Adrenal gland (tissue), 12 donors: ENCODE data around the gene NDUFB10. TPM values are rescaled to one million over a fixed set of nuclear protein-coding genes. Genes with fewer than 3 reads are reported as not detected.

Experiments used
- DNase-seq, 7 donors: peaks; one replicate each; pipeline ENCODE4 v3.0.0-alpha.2; 2019 to 2020
- H3K27ac ChIP-seq, 5 donors: fragments of 200-600 bp; sonication (generic) in 4 of 5; 1 replicate in 3 of 5; 2 replicates in 2 of 5; pipeline versions ENCODE4 v1.5.1 to v1.8.0; 2016 to 2020; ENCODE audit warnings: mild to moderate bottlenecking in 1 of 5
- H3K27me3 ChIP-seq: fragments of 200-600 bp; 2 replicates; pipeline ENCODE4 v1.8.0; 2021
- H3K36me3 ChIP-seq, 2 donors: fragments of 200-600 bp; replicated peaks in 1 of 2; 1 replicate in 1 of 2; 2 replicates in 1 of 2; pipeline versions ENCODE4 v1.5.1 to v1.8.0; 2018 to 2022
- H3K4me1 ChIP-seq, 2 donors: fragments of 200-600 bp; replicated peaks in 1 of 2; 1 replicate in 1 of 2; 2 replicates in 1 of 2; pipeline versions ENCODE4 v1.5.1 to v1.8.0; 2018 to 2021
- H3K4me3 ChIP-seq, 4 donors: fragments of 200-600 bp; sonication (generic) in 3 of 4; one replicate each; pipeline ENCODE4 v1.5.1; 2016 to 2018
- H3K9me3 ChIP-seq, 3 donors: fragments of 200-600 bp; sonication (generic) in 1 of 3; replicated peaks in 1 of 3; 1 replicate in 2 of 3; 2 replicates in 1 of 3; pipeline versions ENCODE4 v1.5.1 to v1.8.0; 2016 to 2021
- CTCF ChIP-seq, 6 experiments: fragments of 450-650 bp in 4 of 6; fragments of 200-600 bp in 2 of 6; sonication (generic) in 1 of 6; IDR thresholded peaks; 1 replicate in 5 of 6; 2 replicates in 1 of 6; pipeline versions ENCODE4 v1.5.1 to v1.8.0; 2016 to 2021; ENCODE audit warnings: antibody characterized with exemption in 6 of 6, mild to moderate bottlenecking in 2 of 6, moderate library complexity in 1 of 6
- POLR2A ChIP-seq, 2 donors: fragments of 450-650 bp; IDR thresholded peaks; one replicate each; pipeline ENCODE4 v1.6.1; 2017; ENCODE audit warnings: antibody characterized with exemption in 2 of 2, mild to moderate bottlenecking in 2 of 2, moderate library complexity in 1 of 2
- WGBS, 4 donors: extraction: QIAGEN DNeasy Blood & Tissue Kit in 2 of 4; methylation state at CpG; one replicate each; pipeline versions ENCODE4 v1.1.5 to v1.1.7; 2013 to 2017; 5-methylcytosine and 5-hydroxymethylcytosine counted together
- intact Hi-C, 2 donors: fragments of 100-400 bp; cut with DNase I; formaldehyde crosslinking; loops; one replicate each; pipeline versions ENCODE4 v1.14.1 to v1.15.0; 2022 to 2023
- polyA plus RNA-seq, 3 donors: library from polyadenylated mRNA; stranded (reverse); fragments of 200-250 nt in 2 of 3; fragments of 350-450 nt in 1 of 3; fragmentation: Illumina TruSeq in 1 of 3; extraction: RNeasy Lipid Tissue Mini Kit (QIAGEN cat#74804) in 1 of 3; gene quantifications; one replicate each; pipeline ENCODE4 v1.2.3, GENCODE V29; 2013 to 2014
- total RNA-seq, 9 donors: library from RNA; depleted of rRNA in 4 of 9; stranded (reverse); fragments of >200 nt in 4 of 9; fragments of 120-200 nt in 1 of 9; fragmentation: NEBNext Ultra II Directional in 1 of 9; extraction: Animal tissue kit (Norgen Biotek cat#: 25700) in 1 of 9; gene quantifications; one replicate each; pipeline versions ENCODE4 v1.1.0 to v1.2.4, GENCODE V29; 2013 to 2023
- donor health status: healthy with polysubstance abuse.
- donor health status: Bipolar disorder and iron deficiency.
- donor health status: DM: yes; HTN: yes; CAD: no.
- donor health status: DM: no; HTN: no; CAD: no.
- donor health status: DM: no; HTN: no; CAD: no.
- donor health status: DM: yes; HTN: yes; CAD: no.

Gene NDUFB10
- total and polyA plus RNA-seq, 12 donors = 109 to 298 (median 175) TPM

GRCh38 chr16:1945559-1946391 lies 13.6 kb upstream of the NDUFB10 start:
- Histone ChIP-seq H3K36me3 (no peaks in the 10 kb centered on the region), H3K27me3 (no peaks in the 10 kb centered on the region), H3K4me1 (peaks cover 7 to 11% of the 10 kb centered on the region in 2 donors), H3K4me3 (no peak overlapping the region), H3K27ac (no peak overlapping the region), H3K9me3 (no peaks in the 10 kb centered on the region)
- peak in 1 of 7 donors; percentile 18 for DNase-seq
- WGBS, 4 donors = 80 to 87% (median 85%) methylated on average over 15 to 19 of the region's 19 CpGs
- intact Hi-C loops = no loop called here
- TF ChIP-seq CTCF (IDR thresholded peaks at IDR 0.05) = no peak
- no peak for TF ChIP-seq POLR2A (IDR thresholded peaks at IDR 0.05)

DNA sequence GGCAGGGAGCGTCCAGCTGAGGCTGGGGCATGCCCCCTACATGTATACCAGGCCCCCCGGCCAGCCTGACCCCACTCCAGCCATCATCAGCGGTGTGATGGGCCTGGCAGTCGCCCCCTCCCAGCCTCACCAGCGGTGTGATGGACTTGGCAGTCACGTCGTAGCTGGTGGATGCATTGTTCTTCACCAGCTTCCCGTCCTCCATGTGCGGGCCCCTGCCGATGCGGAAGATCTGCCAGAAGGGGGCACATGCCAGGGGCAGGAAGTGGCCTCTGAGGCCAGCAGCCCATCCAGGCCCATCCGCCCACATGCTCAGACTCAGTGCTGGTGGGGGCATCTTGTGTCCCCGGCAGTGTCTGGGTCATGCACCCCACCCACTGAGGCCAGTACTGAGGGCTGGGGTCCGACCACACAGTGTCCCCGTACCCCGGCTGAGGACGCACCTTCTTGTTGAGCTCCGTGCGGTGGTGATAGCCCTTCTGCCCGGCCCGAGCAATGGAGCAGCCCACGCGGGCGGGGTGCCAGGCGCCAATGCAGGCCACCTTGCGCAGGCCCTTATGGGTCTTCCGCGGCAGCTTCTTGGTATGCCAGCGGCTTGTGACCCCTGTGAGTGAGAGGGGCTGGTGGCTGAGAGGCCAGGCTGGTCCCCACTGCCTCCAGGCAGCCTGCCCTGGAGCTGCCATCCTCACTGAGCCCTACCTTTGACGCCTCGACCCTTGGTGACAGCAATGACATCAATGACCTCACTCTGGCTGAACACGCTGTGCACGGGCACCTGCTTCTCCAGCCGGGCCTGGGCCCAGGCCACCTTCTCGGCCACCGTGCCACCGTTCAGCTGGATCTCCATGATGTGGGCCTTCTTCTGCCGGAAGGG lies 12.6 kb upstream of the NDUFB10 start:
- no peaks in the 10 kb centered on the region for H3K27me3 ChIP-seq
- TF ChIP-seq POLR2A (IDR thresholded peaks at IDR 0.05) (no peak), CTCF (IDR thresholded peaks at IDR 0.05) (no peak)
- H3K9me3 ChIP-seq = no peaks in the 10 kb centered on the region
- intact Hi-C loops = no loop called here
- 85 to 94% (median 86%) methylated on average over 6 to 38 of the region's 38 CpGs for WGBS, 4 donors
- H3K27ac ChIP-seq = no peak overlapping the region
- DNase-seq = peak in 1 of 7 donors; percentile 20
- no peaks in the 10 kb centered on the region for H3K36me3 ChIP-seq
- H3K4me3 ChIP-seq = no peak overlapping the region
- H3K4me1 ChIP-seq = peaks cover 7 to 10% of the 10 kb centered on the region in 2 donors

DNA sequence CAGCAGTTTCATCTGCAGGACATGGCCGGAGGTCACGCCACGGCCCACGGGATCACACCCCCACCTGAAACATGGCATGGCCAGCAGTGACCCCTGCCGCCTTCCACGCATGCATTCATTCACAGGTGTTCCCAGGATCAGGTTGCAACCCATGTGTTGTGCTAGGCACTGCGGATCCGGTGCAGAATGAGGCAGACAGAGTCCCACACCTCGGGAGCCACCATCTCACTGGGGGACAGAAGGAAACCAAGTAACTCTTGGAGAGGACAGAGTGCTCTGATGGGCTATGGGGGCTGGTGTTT lies 12.0 kb upstream of the NDUFB10 start:
- Histone ChIP-seq H3K36me3 (no peaks in the 10 kb centered on the region), H3K9me3 (no peaks in the 10 kb centered on the region), H3K4me3 (no peak overlapping the region), H3K27me3 (no peaks in the 10 kb centered on the region), H3K4me1 (peaks cover 4% of the 10 kb centered on the region in 2 donors), H3K27ac (no peak overlapping the region)
- TF ChIP-seq POLR2A (IDR thresholded peaks at IDR 0.05) (no peak), CTCF (IDR thresholded peaks at IDR 0.05) (no peak)
- intact Hi-C loops = no loop called here
- no peak for DNase-seq
- WGBS, 4 donors = 86 to 96% (median 90%) methylated on average over 5 to 9 of the region's 9 CpGs; no CpG with 5 or more reads in 1 of the 4 donors

DNA sequence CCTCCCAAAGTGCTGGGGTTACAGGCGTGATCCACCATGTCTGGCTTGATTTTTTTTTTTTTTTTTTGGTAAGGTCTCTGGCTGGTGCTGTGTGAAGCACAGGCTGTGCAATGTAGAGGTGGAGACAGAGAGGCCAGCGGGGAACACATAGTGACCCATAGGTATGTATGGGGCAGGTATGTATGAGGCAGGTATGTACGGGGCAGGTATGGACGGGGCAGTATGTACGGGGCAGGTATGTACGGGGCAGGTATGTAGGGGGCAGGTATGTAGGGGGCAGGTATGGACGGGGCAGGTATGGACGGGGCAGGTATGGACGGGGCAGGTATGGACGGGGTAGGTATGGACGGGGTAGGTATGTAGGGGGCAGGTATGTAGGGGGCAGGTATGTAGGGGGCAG lies 9.8 kb upstream of the NDUFB10 start:
- H3K27ac ChIP-seq = no peak overlapping the region
- H3K9me3 ChIP-seq = no peaks in the 10 kb centered on the region
- 83 to 98% (median 89%) methylated on average over 6 to 11 of the region's 11 CpGs for WGBS, 4 donors
- no peak for DNase-seq
- no peak for TF ChIP-seq POLR2A (IDR thresholded peaks at IDR 0.05)
- TF ChIP-seq CTCF (IDR thresholded peaks at IDR 0.05) = no peak
- intact Hi-C loops = no loop called here
- no peaks in the 10 kb centered on the region for H3K36me3 ChIP-seq
- H3K4me1 ChIP-seq = no peaks in the 10 kb centered on the region
- no peak overlapping the region for H3K4me3 ChIP-seq
- H3K27me3 ChIP-seq = no peaks in the 10 kb centered on the region
